Tibial nerve (tissue), 4 donors: ENCODE measurements around the gene NKAIN2. TPM values are rescaled to one million over a fixed set of nuclear protein-coding genes. Genes with fewer than 3 reads are reported as not detected.
"Not testable (repeated sequence)": the region's sequence is repeated elsewhere in the genome, so short reads cannot be mapped to it uniquely, and the experiment has no call there.

ENCODE experiments used
- DNase-seq, 2 donors: peaks; one replicate each; pipeline ENCODE4 v3.0.0-alpha.2; 2019; ENCODE audit warnings: low spot score in 2 of 2
- H3K27ac ChIP-seq, 4 donors: fragments of 200-600 bp; sonication (generic) in 3 of 4; one replicate each; pipeline ENCODE4 v1.5.1; 2017 to 2019; ENCODE audit warnings: mild to moderate bottlenecking in 1 of 4
- H3K27me3 ChIP-seq, 2 donors: fragments of 200-600 bp; sonication (generic) in 1 of 2; one replicate each; pipeline versions ENCODE4 v1.5.1 to v1.6.0; 2017 to 2019
- H3K36me3 ChIP-seq, 3 donors: fragments of 200-600 bp; sonication (generic); one replicate each; pipeline ENCODE4 v1.5.1; 2018 to 2019
- H3K4me1 ChIP-seq, 4 donors: fragments of 200-600 bp; sonication (generic) in 3 of 4; one replicate each; pipeline ENCODE4 v1.5.1; 2017 to 2019
- H3K4me3 ChIP-seq, 4 donors: fragments of 200-600 bp; sonication (generic) in 3 of 4; one replicate each; pipeline ENCODE4 v1.5.1; 2017 to 2019; ENCODE audit warnings: mild to moderate bottlenecking in 1 of 4, moderate library complexity in 1 of 4
- H3K9me3 ChIP-seq, 4 donors: fragments of 200-600 bp; sonication (generic) in 3 of 4; one replicate each; pipeline ENCODE4 v1.5.1; 2017 to 2019
- EP300 ChIP-seq, 2 donors: sonication (generic); formaldehyde crosslinking; IDR thresholded peaks; one replicate each; pipeline ENCODE4 v1.6.1; 2017; ENCODE audit warnings: antibody characterized with exemption in 2 of 2, mild to moderate bottlenecking in 1 of 2
- POLR2A ChIP-seq, 2 donors: fragments of 450-650 bp; IDR thresholded peaks; one replicate each; pipeline ENCODE4 v1.6.1; 2017; ENCODE audit warnings: antibody characterized with exemption in 2 of 2, mild to moderate bottlenecking in 2 of 2, moderate library complexity in 2 of 2
- WGBS, 2 donors: methylation state at CpG; one replicate each; pipeline ENCODE4 v1.1.5; 2018; 5-methylcytosine and 5-hydroxymethylcytosine counted together
- total RNA-seq, 4 donors: library from RNA; depleted of rRNA; stranded (reverse); fragments of >200 nt; gene quantifications; one replicate each; pipeline ENCODE4 v1.1.0, GENCODE V29; 2016
- TF ChIP-seq, protein P1 (sequence below), 5 experiments: fragments of 200-600 bp in 3 of 5; fragments of 450-650 bp in 2 of 5; sonication (generic) in 3 of 5; IDR thresholded peaks; one replicate each; pipeline ENCODE4 v1.5.1; 2016 to 2019; ENCODE audit warnings: antibody characterized with exemption in 5 of 5, mild to moderate bottlenecking in 3 of 5, moderate library complexity in 2 of 5

The NKAIN2 gene
- total RNA-seq, 4 donors from 2014 or later, result 8.1 to 20.8 (median 15.2) TPM

DNA sequence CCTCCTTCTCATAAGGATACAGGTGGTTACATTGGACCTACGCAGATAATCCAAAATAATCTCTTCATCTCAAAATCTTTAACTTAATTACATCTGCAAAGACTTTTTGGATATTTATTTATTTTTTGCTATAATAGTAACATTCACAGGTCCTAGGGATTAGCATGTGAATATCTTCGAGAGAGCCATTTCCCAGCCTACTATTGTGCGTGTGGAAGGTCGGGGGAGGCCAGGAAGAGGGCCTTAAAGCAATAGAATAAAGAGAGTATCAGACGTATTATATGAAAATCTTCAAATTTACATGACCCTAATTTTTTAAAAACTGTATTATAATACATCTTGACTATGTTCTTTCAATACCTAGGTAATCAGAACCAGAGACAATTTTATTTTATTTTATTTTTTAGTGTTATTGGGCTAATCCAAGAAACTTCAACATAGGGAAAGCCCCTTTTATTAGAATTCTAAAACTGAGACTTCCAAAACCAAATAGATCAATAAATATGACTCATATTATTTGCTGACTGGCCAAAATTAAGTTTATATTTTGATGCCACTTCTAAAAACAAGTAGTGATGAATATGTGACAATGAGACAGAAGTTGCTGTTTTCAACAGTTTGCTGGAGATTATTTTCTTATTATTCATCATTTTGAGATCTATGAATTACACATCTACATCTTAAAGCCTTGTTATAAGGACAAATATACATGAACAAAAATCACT lies 536.1 kb downstream of the NKAIN2 start:
- DNase-seq, result no peak
- no peak overlapping the region for H3K27ac ChIP-seq
- WGBS, 2 donors, result 86 to 87% methylated on average over 5 of the region's 5 CpGs
- no peak for TF ChIP-seq EP300 (IDR thresholded peaks at IDR 0.05)
- TF ChIP-seq, protein P1, sequence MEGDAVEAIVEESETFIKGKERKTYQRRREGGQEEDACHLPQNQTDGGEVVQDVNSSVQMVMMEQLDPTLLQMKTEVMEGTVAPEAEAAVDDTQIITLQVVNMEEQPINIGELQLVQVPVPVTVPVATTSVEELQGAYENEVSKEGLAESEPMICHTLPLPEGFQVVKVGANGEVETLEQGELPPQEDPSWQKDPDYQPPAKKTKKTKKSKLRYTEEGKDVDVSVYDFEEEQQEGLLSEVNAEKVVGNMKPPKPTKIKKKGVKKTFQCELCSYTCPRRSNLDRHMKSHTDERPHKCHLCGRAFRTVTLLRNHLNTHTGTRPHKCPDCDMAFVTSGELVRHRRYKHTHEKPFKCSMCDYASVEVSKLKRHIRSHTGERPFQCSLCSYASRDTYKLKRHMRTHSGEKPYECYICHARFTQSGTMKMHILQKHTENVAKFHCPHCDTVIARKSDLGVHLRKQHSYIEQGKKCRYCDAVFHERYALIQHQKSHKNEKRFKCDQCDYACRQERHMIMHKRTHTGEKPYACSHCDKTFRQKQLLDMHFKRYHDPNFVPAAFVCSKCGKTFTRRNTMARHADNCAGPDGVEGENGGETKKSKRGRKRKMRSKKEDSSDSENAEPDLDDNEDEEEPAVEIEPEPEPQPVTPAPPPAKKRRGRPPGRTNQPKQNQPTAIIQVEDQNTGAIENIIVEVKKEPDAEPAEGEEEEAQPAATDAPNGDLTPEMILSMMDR (IDR thresholded peaks at IDR 0.05), result no peak
- no peak for TF ChIP-seq POLR2A (IDR thresholded peaks at IDR 0.05)
- H3K36me3 ChIP-seq, result no peaks in the 10 kb centered on the region
- no peaks in the 10 kb centered on the region for H3K9me3 ChIP-seq
- no peaks in the 10 kb centered on the region for H3K4me1 ChIP-seq
- no peaks in the 10 kb centered on the region for H3K27me3 ChIP-seq
- no peak overlapping the region for H3K4me3 ChIP-seq

DNA sequence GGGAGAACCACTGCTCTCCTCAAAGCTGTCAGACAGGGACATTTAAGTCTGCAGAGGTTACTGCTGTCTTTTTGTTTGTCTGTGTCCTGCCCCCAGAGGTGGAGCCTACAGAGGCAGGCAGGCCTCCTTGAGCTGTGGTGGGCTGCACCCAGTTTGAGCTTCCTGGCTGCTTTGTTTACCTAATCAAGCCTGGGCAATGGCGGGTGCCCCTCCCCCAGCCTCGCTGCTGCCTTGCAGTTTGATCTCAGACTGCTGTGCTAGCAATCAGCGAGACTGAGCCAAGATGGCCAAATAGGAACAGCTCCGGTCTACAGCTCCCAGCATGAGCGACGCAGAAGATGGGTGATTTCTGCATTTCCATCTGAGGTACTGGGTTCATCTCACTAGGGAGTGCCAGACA lies 544.7 kb downstream of the NKAIN2 start:
- not testable (repeated sequence) for H3K27me3 ChIP-seq, H3K9me3 ChIP-seq, H3K4me1 ChIP-seq, H3K4me3 ChIP-seq, H3K36me3 ChIP-seq, DNase-seq, H3K27ac ChIP-seq
- 89 to 100% methylated on average over 2 to 6 of the region's 6 CpGs for WGBS, 2 donors

DNA sequence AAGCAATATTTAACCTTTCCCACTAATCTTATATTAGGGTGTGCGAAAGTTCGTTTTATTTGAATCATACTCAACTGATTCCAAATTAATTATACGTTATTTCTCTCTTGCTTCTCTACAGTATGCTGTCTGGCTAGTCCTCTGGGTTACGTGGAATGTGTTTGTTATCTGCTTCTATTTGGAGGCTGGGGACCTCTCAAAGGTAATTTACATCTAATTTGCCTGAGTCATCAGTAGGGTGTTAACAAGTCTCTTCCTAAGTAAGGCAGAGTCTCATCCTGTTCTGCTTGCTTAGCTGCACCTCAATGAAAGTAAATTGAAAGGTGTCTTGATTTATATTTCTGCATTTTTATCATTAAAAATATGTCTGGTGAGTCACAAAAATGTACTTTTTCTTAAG lies 551.5 kb downstream of the NKAIN2 start:
- TF ChIP-seq, protein P1 (IDR thresholded peaks at IDR 0.05), result no peak
- no peak for TF ChIP-seq POLR2A (IDR thresholded peaks at IDR 0.05)
- no peaks in the 10 kb centered on the region for H3K4me1 ChIP-seq
- H3K27me3 ChIP-seq, result no peaks in the 10 kb centered on the region
- no peaks in the 10 kb centered on the region for H3K36me3 ChIP-seq
- H3K4me3 ChIP-seq, result no peak overlapping the region
- no peak for DNase-seq
- 83 to 84% methylated on average over 4 of the region's 4 CpGs for WGBS, 2 donors
- H3K27ac ChIP-seq, result no peak overlapping the region
- H3K9me3 ChIP-seq, result no peaks in the 10 kb centered on the region

DNA sequence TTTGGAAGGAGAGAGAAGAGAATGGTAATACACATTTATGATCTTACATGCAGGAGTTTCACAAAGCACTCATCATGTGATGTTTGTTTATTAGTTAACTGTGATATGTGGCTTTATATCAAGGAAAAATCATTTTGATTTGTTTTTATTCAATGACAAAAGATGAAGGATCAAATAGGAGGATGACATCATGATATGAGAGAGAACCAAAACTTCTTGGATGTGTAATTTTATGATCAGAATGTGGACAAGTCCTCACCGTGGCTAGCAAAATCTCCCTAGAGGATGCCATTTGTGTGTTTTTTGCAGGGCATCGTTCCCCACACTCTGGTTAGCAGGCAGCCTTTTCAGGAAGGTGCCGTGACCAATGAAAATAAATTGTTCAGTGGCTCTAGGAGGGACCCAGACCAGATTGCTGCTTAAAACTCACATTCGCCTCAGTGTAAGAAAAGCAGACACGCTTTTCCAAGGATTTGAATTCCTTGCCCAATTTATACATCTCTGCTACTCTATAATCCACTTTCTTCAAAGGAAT lies 552.7 kb downstream of the NKAIN2 start:
- no peak overlapping the region for H3K27ac ChIP-seq
- TF ChIP-seq EP300 (IDR thresholded peaks at IDR 0.05) (no peak), POLR2A (IDR thresholded peaks at IDR 0.05) (no peak)
- TF ChIP-seq, protein P1 (IDR thresholded peaks at IDR 0.05), result no peak
- DNase-seq, result no peak
- no peaks in the 10 kb centered on the region for H3K9me3 ChIP-seq
- H3K4me3 ChIP-seq, result no peak overlapping the region
- WGBS, 2 donors, result 66 to 70% methylated on average over 5 of the region's 5 CpGs
- H3K4me1 ChIP-seq, result no peaks in the 10 kb centered on the region
- H3K27me3 ChIP-seq, result no peaks in the 10 kb centered on the region
- no peaks in the 10 kb centered on the region for H3K36me3 ChIP-seq

DNA sequence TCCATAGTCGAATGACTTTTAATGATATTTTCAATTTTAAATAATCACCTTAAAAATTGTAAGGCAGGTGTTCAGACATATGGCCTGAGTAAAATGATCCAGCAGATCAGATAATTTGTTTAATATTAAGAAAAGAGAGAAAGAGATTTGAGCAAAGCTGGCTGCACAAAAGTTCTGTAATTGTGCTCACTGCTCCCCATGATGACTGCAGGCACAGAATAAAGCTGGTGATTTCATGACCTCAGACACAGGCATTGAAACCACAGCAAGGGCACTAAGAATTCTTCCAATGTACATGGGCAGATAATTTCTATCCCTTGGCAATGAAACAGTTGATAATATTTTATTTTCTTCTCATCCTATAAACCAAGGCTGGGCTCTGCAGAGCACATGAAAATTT lies 553.1 kb downstream of the NKAIN2 start:
- Histone ChIP-seq H3K9me3 (no peaks in the 10 kb centered on the region), H3K27me3 (no peaks in the 10 kb centered on the region), H3K4me3 (no peak overlapping the region), H3K36me3 (no peaks in the 10 kb centered on the region), H3K27ac (no peak overlapping the region), H3K4me1 (no peaks in the 10 kb centered on the region)
- 70 to 75% methylated on average over 1 of the region's 1 CpG for WGBS, 2 donors
- TF ChIP-seq POLR2A (IDR thresholded peaks at IDR 0.05) (no peak), EP300 (IDR thresholded peaks at IDR 0.05) (no peak)
- TF ChIP-seq, protein P1 (IDR thresholded peaks at IDR 0.05), result no peak
- no peak for DNase-seq
